Duodenal mucosa (tissue), 2 donors: ENCODE results near the gene ENTPD6.
"Not testable (repeated sequence)": the region's sequence is repeated elsewhere in the genome, so short reads cannot be mapped to it uniquely, and the experiment has no call there.

Source experiments
- H3K27ac ChIP-seq: one replicate; pipeline ENCODE4 v1.7.0; 2013; ENCODE audit warnings: low read depth, low read length
- H3K27me3 ChIP-seq, 2 donors: one replicate each; pipeline ENCODE4 v1.7.0; 2013; ENCODE audit warnings: low read length in 2 of 2, control low read depth in 1 of 2; ENCODE audit not compliant: insufficient read depth in 2 of 2, control insufficient read depth in 1 of 2
- H3K36me3 ChIP-seq, 2 donors: one replicate each; pipeline ENCODE4 v1.7.0; 2013; ENCODE audit warnings: low read length in 2 of 2, control low read depth in 1 of 2; ENCODE audit not compliant: insufficient read depth in 2 of 2, control insufficient read depth in 1 of 2
- H3K4me1 ChIP-seq, 2 donors: one replicate each; pipeline ENCODE4 v1.7.0; 2013; ENCODE audit warnings: low read length in 2 of 2, control low read depth in 1 of 2; ENCODE audit not compliant: insufficient read depth in 2 of 2, control insufficient read depth in 1 of 2
- H3K4me3 ChIP-seq, 2 donors: one replicate each; pipeline ENCODE4 v1.7.0; 2013; ENCODE audit warnings: low read length in 2 of 2, low read depth in 1 of 2
- H3K9ac ChIP-seq, 2 donors: one replicate each; pipeline ENCODE4 v1.7.0; 2013; ENCODE audit warnings: low read length in 2 of 2, low read depth in 1 of 2
- H3K9me3 ChIP-seq, 2 donors: one replicate each; pipeline ENCODE4 v1.7.0; 2013; ENCODE audit warnings: low read length in 2 of 2, control low read depth in 1 of 2; ENCODE audit not compliant: control insufficient read depth in 1 of 2

ENTPD6 gene

DNA sequence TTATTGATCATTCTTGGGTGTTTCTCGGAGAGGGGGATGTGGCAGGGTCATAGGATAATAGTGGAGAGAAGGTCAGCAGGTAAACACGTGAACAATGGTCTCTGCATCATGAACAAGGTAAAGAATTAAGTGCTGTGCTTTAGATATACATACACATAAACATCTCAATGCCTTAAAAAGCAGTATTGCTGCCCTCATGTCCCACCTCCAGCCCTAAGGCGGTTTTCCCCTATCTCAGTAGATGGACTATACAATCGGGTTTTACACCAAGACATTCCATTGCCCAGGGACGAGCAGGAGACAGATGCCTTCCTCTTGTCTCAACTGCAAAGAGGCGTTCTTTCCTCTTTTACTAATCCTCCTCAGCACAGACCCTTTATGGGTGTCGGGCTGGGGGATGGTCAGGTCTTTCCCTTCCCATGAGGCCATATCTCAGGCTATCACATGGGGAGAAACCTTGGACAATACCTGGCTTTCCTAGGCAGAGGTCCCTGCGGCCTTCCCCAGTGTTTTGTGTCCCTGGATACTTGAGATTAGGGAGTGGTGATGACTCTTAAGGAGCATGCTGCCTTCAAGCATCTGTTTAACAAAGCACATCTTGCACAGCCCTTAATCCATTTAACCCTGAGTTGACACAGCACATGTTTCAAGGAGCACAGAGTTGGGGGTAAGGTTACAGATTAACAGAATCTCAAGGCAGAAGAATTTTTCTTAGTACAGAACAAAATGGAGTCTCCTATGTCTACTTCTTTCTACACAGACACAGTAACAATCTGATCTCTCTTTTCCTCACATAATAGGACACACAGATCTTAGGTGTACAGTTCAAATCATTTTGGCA, 38.7 kb downstream of the ENTPD6 start:
- not testable (repeated sequence) for H3K4me3 ChIP-seq, H3K27ac ChIP-seq, H3K9me3 ChIP-seq, H3K36me3 ChIP-seq, H3K9ac ChIP-seq, H3K27me3 ChIP-seq
- H3K4me1 ChIP-seq = peaks cover 4 to 12% of the 10 kb centered on the region in 2 donors

DNA sequence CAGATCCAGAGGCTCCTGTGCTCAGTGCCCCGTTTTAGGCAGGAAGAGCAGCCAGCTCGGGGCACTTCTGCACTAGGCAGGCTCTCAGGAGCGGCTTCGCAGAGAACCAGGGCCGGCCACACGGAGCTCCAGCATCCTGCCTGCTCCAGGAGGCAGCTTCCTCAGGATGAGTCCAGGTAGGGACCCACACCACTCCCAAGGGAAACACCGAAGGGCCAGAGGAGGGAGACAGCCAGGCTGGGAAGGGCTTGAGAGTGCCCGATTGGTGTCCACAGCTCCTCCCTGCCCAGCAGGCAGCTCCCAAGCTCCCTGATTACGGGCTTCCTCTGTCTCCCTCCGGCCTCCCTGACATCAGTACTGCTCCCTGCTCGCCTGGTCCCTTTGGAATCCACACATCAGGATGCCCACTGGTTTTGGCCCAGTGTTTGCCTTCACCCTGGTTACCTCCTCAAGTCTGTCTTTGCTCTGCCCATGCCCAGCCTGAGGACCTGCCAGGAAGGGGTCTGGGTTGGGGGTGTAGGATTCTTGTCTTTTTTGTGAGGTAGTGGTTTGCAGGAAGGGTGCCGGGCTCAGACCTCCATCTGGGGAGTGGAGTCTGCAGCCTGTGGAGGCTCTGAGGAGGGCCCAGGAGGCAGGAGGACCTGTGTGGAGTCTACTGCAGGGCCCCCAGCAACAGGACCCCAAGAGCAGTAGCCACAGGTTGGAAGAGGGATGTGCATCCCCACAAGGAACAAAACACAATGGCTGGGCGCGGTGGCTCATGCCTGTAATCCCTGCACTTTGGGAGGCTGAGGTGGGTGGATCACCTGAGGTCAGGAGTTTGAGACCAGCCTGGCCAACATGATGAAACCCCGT, 41.2 kb downstream of the ENTPD6 start:
- H3K9ac ChIP-seq = no peak overlapping the region
- peaks cover 0 to 3% of the 10 kb centered on the region in 2 donors for H3K27me3 ChIP-seq
- H3K4me3 ChIP-seq = no peak overlapping the region
- H3K4me1 ChIP-seq = peaks cover 4 to 12% of the 10 kb centered on the region in 2 donors
- no peak overlapping the region for H3K27ac ChIP-seq
- no peaks in the 10 kb centered on the region for H3K9me3 ChIP-seq
- H3K36me3 ChIP-seq = no peaks in the 10 kb centered on the region

DNA sequence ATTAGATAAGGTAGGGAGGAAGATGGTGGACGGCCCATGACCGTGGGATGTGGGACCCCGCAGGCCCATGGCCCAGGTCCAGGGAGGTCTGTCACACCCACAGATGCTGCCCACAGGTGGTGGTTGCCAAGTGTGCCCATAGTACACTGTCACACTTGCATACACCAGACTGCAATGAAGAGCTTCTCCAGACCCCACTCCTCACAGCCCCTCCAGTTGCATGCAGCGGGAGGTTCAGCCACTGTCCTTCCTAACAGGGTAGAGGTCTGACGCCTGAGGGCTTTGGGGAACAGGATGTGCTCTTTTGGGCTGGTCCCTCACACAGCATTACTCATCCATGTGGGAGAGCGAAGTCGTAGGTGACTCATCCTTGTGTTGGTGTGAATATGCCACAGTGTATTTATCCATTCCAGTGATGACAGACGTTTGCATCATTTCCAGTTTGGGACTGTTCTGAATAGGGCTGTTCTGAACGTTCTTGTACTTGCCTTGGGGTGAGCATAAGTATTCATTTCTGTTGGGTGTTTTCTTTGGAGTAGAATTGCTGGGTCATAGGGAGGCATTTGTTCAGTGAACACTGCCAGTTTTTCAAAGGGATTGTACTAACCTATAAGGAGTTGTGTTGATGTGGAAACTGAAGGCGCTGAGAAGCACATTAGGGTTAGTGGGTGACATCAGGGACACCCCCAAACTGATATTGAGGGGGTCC, 42.3 kb downstream of the ENTPD6 start:
- Histone ChIP-seq H3K27ac (no peak overlapping the region), H3K9me3 (no peaks in the 10 kb centered on the region), H3K4me1 (peaks cover 4 to 12% of the 10 kb centered on the region in 2 donors), H3K36me3 (no peaks in the 10 kb centered on the region), H3K9ac (no peak overlapping the region), H3K4me3 (no peak overlapping the region), H3K27me3 (peaks cover 0 to 3% of the 10 kb centered on the region in 2 donors)

DNA sequence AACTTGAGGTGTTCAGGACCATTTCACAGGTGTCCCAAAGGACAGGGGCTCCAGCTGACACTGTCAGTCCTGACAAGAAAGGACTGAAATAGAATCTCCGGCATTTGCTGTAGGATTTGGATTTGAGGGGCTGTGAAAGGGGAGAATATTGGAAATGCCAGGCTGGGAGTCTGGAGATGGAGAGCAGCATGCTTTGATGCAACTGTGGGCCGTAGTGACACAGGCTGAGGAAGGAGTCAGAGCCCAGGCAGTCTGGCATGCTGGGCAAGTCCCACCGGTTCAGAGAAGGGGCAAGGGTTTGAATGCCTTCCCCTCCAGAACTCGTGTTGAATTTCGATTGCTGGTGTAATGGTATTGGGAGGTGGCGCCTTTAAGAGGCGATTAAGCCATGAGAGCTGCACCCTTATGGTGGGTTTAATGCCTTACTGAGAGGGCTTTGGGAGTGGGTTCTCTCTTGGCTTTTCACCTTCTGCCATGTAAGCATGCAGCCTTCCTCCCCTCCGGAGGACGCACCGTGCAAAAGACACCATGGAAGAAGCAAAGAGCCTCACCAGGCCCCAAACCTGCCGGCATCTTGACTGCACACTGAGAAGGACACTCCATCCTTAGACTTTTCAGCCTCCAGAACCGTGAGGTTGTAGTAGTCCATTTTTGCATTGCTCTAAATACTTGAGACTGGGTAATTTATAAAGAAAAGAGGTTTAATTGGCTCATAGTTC, 43.0 kb downstream of the ENTPD6 start:
- Histone ChIP-seq H3K9ac (no peak overlapping the region), H3K4me1 (peaks cover 4 to 12% of the 10 kb centered on the region in 2 donors), H3K27ac (no peak overlapping the region), H3K4me3 (no peak overlapping the region), H3K9me3 (no peaks in the 10 kb centered on the region), H3K36me3 (no peaks in the 10 kb centered on the region), H3K27me3 (peaks cover 0 to 3% of the 10 kb centered on the region in 2 donors)

- Histone ChIP-seq H3K9ac (no peak overlapping the region), H3K9me3 (no peaks in the 10 kb centered on the region), H3K36me3 (no peaks in the 10 kb centered on the region), H3K27ac (no peak overlapping the region), H3K27me3 (peaks cover 0 to 3% of the 10 kb centered on the region in 2 donors), H3K4me3 (no peak overlapping the region), H3K4me1 (peaks cover 3 to 10% of the 10 kb centered on the region in 2 donors)
Observed at GRCh38 chr20:25239387-25240370, 44.2 kb downstream of the ENTPD6 start.

DNA sequence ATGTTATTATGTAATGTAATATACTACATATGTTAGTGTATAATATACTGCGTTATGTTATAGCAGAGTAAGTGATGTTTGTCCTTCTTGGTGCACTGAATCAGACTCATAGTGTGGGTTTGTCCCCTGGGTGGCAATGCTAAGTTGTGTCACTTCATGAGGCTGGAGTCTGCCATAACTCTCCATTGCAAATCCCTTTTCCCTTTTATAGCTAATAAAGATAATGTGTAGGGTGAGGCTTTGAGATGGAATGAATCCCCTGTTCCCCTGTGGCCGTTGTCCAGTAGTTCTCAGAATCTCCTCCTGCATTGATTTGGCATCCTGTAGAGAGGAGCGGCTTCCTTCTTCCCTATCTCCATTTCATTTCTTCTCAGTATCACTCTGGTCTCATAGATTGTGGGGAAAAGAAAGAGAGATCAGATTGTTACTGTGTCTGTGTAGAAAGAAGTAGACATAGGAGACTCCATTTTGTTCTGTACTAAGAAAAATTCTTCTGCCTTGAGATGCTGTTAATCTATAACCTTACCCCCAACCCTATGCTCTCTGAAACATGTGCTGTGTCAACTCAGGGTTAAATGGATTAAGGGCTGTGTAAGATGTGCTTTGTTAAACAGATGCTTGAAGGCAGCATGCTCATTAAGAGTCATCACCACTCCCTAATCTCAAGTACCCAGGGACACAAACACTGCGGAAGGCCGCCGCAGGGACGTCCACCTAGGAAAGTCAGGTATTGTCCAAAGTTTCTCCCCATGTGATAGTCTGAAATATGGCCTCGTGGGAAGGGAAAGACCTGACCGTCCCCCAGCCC, 45.5 kb downstream of the ENTPD6 start:
- H3K9me3 ChIP-seq, H3K36me3 ChIP-seq, H3K27me3 ChIP-seq, H3K9ac ChIP-seq, H3K4me3 ChIP-seq, H3K27ac ChIP-seq, H3K4me1 ChIP-seq: not testable (repeated sequence)

DNA sequence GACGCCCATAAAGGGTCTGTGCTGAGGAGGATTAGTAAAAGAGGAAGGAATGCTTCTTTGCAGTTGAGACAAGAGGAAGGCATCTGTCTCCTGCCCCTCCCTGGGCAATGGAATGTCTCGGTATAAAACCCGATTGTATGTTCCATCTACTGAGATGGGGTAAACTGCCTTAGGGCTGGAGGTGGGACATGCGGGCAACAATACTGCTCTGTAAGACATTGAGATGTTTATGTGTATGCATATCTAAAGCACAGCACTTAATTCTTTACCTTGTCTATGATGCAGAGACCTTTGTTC, 46.1 kb downstream of the ENTPD6 start:
- H3K36me3 ChIP-seq, H3K4me3 ChIP-seq, H3K27ac ChIP-seq, H3K27me3 ChIP-seq, H3K9ac ChIP-seq, H3K9me3 ChIP-seq: not testable (repeated sequence)
- H3K4me1 ChIP-seq = peaks cover 6 to 12% of the 10 kb centered on the region in 2 donors

DNA sequence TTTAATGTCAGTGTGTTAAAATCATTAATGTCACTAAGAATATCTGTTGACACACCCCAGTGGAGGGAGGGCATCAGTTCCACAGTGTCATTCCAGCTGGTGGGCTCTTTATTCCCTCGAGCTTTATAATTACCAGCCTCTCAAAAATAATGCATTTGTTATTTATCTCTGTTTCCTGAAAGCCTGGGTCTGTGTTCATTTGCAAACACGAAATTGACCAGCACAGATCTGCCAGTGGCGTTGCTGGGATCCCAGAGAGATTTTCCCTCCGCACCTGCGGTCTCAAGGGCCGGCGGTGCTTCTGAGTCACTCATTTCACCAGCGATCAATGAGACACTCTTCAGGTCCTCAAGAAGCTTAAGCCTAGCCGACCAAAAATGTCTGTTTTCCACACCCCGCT, 46.7 kb downstream of the ENTPD6 start:
- no peak overlapping the region for H3K27ac ChIP-seq
- peaks cover 12 to 18% of the 10 kb centered on the region in 2 donors for H3K4me1 ChIP-seq
- H3K9me3 ChIP-seq = no peaks in the 10 kb centered on the region
- H3K27me3 ChIP-seq = peaks cover 0 to 3% of the 10 kb centered on the region in 2 donors
- no peak overlapping the region for H3K4me3 ChIP-seq
- no peaks in the 10 kb centered on the region for H3K36me3 ChIP-seq
- H3K9ac ChIP-seq = no peak overlapping the region
